HS-5 (cell line): ENCODE results near the gene GDPGP1.
"Not testable (repeated sequence)": the region's sequence is repeated elsewhere in the genome, so short reads cannot be mapped to it uniquely, and the experiment has no call there.

ENCODE experiments used
- DNase-seq: peaks from one replicate; pipeline ENCODE4 v3.0.0-alpha.2; 2012; ENCODE audit warnings: low read depth

Gene GDPGP1

GRCh38 chr15:90234096-90234988 is at the start of gene GDPGP1:
Gene GDPGP1 (plus strand): TSS chr15:90234209. CDS start chr15:90240909, 6,700 bp downstream.
- DNase-seq: peak; percentile 74

DNA sequence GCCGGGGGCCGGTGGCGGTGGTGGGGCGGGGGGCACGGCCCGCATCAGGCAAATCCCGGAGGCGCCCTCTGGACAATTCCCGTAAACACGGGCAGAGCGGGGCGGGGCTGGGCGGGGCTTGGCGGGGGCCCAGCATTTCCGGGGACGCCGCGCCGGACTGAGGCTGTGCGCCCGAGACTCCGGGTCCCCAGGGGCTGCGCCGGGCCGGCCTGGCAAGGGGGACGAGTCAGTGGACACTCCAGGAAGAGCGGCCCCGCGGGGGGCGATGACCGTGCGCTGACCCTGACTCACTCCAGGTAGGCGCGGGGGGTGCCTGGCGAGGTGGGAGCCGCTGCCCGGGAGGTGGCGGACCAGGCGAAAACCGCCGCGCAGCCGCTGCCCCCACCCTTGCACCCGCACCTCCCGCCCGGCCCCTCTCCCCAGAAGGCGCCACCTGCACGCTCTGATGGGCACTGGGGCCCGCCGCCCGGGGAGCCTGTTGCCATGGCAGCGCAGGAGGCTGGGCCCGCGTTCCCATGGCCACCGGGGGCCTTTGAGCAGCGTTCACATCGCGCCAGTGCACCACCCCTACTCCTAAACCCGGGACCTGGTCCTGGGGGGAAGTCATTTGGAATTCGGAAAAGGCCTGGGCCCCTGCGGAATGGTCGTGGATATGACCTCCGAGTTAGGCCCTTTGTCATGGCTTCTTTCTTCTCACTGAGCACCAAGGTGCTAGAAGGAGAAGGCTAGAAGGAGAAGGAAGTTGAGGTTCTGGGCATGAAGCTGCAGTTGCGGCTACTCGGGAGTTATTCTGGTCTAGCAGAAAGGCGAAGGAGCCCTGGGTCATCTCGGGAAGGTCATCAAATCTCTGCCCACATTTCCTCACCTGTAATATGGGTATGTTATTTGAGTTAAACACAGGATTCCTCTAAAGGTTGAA is 49.0 kb upstream of the GDPGP1 start:
- no peak for DNase-seq

DNA sequence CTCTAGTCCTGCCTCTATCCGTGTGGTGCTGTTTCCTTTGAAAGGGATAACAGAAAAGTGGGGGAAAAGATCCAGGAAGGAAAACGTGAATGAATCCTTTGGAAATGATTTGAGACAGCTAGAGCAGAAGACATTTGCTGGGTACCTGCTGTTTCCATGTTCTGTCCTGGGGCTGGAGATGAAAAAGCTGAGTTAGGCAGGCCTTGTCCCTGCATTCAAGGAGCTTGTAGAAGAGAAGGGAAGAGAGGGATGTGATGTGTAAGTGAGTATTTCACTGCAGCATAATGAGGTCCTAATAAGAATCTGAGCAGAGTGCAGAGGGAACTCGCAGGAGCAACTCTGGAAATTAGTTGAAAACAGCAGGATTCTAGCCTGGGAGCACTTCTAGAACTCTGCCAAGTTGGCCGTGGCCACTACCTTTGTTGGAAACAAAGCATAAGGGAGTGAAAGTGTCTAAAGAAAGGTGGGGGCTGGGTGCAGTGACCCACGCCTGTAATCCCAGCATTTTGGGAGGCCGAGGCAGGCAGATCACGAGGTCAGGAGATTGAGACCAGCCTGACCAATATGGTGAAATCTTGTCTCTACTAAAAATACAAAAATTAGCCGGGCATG is 46.6 kb upstream of the GDPGP1 start:
- no peak for DNase-seq

DNA sequence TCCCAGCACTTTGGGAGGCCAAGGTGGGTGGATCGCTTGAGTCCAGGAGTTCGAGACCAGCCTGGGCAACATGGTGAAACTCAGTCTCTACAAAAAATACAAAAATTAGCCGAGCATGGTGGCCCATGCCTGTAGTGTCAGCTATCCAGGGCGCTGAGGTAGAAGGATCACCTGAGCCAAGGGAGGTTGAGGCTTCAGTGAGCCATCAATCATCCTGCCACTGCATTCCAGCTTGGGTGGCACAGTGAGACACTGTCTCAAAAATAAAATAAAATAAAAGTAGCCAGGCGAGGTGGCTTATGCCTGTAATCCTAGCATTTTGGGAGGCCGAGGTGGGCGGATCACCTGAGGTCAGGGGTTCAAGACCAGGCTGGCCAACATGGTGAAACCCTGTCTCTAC is 45.9 kb upstream of the GDPGP1 start:
- DNase-seq: not testable (repeated sequence)

DNA sequence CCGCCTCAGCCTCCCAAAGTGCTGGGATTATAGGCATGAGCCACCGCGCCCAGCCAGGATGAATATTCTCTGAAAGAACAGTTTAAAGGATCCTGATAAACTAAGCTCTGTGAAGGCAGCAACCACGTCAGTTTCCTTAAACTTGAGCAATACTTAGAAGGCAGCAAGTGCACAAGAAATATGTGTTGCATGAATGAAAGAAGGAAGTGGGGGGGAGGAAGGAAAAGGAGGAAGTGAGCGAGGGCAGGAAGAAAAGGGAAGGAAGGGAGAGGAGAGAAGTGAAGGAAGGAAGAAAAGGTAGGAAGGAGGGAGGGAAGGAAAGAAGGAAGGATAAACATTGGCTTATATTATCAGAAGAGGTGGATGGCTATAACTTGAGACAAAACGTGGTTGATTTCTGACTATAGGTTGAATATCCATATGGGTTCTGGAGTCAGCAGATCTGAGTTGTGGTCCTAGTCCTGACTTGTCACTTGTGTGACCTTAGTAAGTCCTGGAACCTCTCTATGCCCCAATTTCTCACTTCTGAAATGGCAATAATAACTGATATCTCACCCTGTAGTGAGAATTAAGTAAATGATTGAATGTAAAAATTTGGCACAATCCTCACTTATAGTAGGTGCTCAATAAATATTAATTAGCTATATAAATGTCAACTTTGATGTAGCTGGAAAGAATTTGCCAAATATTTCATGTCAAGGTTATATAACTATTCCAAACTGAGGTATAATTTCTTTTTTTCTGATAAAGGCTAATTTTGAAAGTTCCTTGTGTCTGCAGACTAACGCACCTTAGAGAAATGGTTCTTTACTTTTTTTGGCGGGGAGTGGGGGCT is 44.9 kb upstream of the GDPGP1 start:
- no peak for DNase-seq

- no peak for DNase-seq
Measured at GRCh38 chr15:90189781-90190467, 44.1 kb upstream of the GDPGP1 start.

DNA sequence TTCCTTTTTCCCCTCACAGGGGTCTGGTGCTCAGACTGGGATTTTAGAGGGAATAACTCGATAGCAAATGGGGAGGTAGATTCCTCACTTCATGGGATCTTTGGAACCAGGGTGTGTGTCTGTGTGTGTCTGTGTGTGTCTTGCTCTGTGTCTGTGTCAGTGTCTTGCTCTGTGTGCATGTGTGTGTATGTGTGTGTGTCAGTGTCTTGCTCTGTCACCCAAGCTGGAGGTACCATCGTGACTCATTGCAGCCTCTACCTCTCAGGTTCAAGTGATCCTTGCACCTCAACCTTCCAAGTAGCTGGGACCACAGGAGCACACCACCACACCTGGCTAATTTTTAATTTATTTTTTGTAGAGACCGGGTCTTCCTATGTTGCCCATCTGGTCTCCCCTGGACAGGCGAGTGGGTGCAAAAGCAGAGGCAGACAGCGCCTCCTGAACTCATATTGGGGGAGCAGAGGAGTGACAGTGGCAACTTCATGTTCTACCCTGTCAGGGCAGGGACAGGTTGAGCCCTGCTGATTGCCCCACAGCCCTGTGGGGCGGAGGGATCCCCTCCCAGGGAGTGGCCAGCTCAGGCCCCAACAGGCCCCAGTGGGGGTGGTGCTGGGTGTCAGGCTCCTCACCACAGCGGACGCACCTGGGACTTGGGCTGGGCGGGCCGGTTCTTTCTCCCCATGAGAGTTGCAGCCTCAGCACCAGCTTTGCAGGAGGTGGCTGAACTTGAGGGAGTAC is 43.2 kb upstream of the GDPGP1 start:
- DNase-seq: no peak

- no peak for DNase-seq
Measured at GRCh38 chr15:90191344-90191687, 42.7 kb upstream of the GDPGP1 start.

- DNase-seq: no peak
Measured at GRCh38 chr15:90191794-90192509, 42.1 kb upstream of the GDPGP1 start.

- no peak for DNase-seq
Measured at GRCh38 chr15:90192961-90193786, 40.8 kb upstream of the GDPGP1 start.

- no peak for DNase-seq
Measured at GRCh38 chr15:90194655-90195054, 39.4 kb upstream of the GDPGP1 start.

DNA sequence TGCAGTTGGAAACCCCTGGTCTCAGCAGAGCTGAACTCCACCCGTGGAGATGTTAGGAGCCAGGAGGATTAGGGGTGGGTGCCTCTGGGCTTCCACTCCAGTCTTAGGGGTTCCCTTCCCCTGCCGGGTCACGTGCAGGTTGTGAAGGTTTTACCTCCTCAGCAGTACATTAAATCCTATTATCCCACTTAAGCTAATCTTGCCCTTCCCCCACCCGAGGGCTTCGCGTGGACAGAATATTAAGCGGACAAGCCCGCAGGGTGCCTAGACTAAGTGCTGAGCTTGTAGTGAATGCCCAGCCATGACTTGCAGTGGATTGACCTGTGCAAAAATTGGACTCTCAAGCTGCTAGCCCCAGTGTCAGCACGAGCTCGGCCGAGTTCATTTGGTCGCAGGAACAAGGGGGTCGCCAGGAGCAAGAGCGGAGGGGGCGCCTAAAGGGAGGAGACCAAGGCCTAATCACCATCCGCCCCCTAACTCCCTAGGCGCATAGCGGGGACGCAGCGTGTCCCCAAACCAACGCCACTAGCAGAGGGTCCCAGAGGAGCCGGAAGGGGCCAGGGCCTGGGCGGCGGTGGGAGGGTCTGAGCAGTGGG is 33.4 kb upstream of the GDPGP1 start:
- no peak for DNase-seq

DNA sequence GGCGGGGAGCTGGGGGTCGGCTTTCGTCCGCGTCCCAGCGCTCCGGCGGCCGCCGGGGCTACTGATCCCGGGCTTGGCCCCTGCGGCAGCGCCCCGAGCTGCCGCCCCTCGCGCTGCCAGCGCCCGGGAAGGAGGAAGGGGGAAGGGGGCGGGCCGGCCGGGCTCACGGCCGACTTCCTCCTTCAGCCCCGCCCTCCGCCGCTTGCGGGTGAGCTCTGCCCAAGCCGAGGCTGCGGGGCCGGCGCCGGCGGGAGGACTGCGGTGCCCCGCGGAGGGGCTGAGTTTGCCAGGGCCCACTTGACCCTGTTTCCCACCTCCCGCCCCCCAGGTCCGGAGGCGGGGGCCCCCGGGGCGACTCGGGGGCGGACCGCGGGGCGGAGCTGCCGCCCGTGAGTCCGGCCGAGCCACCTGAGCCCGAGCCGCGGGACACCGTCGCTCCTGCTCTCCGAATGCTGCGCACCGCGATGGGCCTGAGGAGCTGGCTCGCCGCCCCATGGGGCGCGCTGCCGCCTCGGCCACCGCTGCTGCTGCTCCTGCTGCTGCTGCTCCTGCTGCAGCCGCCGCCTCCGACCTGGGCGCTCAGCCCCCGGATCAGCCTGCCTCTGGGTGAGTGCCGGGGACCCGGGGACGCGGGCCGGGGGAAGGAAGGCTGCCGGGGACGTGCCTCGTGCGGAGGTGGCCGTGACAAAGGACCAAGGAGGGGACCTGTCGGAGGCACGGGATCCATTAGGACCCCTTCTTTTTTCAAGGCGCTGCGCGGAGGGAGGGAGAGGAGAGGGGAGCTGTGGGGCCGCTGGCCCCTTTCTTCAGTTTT is 32.7 kb upstream of the GDPGP1 start, which contains the start of gene SEMA4B:
Gene SEMA4B (plus strand): TSS at position 201 of the 814 bp plus-strand sequence. CDS start 249 bp downstream, at position 450.
- no peak for DNase-seq

GRCh38 chr15:90201944-90202375 is 32.0 kb upstream of the GDPGP1 start:
- no peak for DNase-seq

- no peak for DNase-seq
Measured at GRCh38 chr15:90202929-90203328, 31.1 kb upstream of the GDPGP1 start.

DNA sequence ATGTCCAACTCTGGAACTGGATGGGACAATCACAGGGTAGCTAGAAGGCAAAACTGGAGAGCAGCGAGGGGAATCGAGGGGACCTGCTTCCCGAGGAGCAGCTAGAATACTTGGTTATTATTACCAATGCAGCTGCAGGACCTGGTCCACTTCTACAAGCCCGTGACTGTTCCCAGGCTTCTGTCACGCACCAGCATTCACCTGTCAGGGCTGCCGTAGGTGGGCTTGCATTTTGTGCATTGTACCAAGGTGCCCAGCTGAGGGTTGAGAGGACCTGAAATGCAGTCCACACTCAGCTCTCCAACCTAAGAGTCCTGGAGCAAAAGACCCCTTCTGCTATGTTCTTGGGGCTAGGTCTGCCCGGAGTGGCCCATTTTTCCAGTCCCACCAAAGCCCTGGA is 30.5 kb upstream of the GDPGP1 start:
- DNase-seq: no peak

DNA sequence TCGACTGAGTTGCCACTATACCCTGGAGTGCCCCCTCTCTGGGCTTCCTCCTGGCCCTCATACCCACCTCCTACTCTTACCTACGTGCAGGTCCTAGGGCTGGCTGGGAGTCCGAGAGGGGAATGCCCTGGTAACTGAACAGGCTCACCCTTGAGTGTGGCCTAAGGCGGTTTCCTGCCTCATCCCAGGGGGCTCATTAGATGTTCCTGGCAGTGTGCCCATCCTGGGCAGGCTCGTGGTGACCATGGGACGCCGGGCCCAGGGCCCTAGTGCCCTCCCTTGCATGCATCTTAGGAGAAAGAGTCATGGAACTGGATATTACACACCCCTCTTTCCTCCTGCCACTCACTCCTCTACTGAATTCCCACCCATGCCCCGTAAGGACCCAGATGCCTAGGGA is 30.1 kb upstream of the GDPGP1 start:
- no peak for DNase-seq
